A673 (cell line): ENCODE results near the gene PCDH18. TPM values are rescaled to one million over a fixed set of nuclear protein-coding genes. Genes with fewer than 3 reads are reported as not detected.

Experiments
- BruUV-seq: library from RNA; stranded (reverse); fragments of 400-500 nt; replicated peaks from 2 replicates; lab custom pipeline; 2021; lab: Mats Ljungman, UMichigan
- CTCF ChIA-PET: fragments of 300-600 bp; sonication (Branson Sonifier 250); formaldehyde crosslinking; loops from one replicate; lab custom pipeline; 2022; ENCODE audit warnings: antibody characterized with exemption; lab: Charles Lee
- POLR2A ChIA-PET: fragments of 300-600 bp; sonication (Branson Sonifier 250); formaldehyde crosslinking; loops from one replicate; lab custom pipeline; 2022; ENCODE audit warnings: antibody characterized with exemption; ENCODE audit not compliant: low non-redundant PET; lab: Charles Lee
- DNase-seq: peaks from one replicate; pipeline ENCODE4 v3.0.0-alpha.2; 2015; ENCODE audit warnings: low spot score
- H3K27ac ChIP-seq: fragments of 200-600 bp; sonication (generic); 2 replicates; pipeline ENCODE4 v1.5.1; 2016; ENCODE audit warnings: mixed run types, low read depth, mild to moderate bottlenecking, mixed read lengths, antibody characterized with exemption, low read length; ENCODE audit not compliant: poor library complexity, severe bottlenecking
- H3K27me3 ChIP-seq: fragments of 200-600 bp; sonication (generic); replicated peaks from 2 replicates; pipeline ENCODE4 v1.6.1; 2017; ENCODE audit warnings: mixed run types, low read depth, mild to moderate bottlenecking, mixed read lengths, antibody characterized with exemption, low read length; ENCODE audit not compliant: insufficient read depth, poor library complexity
- H3K36me3 ChIP-seq: fragments of 200-600 bp; sonication (generic); 2 replicates; pipeline ENCODE4 v1.6.1; 2016; ENCODE audit warnings: mixed run types, mild to moderate bottlenecking, mixed read lengths, antibody characterized with exemption, low read length; ENCODE audit not compliant: insufficient read depth, poor library complexity, severe bottlenecking
- H3K4me1 ChIP-seq: fragments of 200-600 bp; sonication (generic); 2 replicates; pipeline ENCODE4 v1.6.1; 2017; ENCODE audit warnings: mixed run types, mild to moderate bottlenecking, mixed read lengths, antibody characterized with exemption, low read length; ENCODE audit not compliant: insufficient read depth, poor library complexity, severe bottlenecking
- H3K4me3 ChIP-seq: fragments of 200-600 bp; sonication (generic); 2 replicates; pipeline ENCODE4 v1.5.1; 2016; ENCODE audit warnings: low read depth, mixed run types, mild to moderate bottlenecking, mixed read lengths, low read length; ENCODE audit not compliant: poor library complexity, severe bottlenecking
- H3K9me3 ChIP-seq: fragments of 200-600 bp; sonication (generic); 2 replicates; pipeline ENCODE4 v1.6.1; 2016; ENCODE audit warnings: mixed run types, low read depth, mild to moderate bottlenecking, mixed read lengths, antibody characterized with exemption, low read length; ENCODE audit not compliant: poor library complexity, severe bottlenecking
- EZH2 ChIP-seq: fragments of 200-600 bp; sonication (generic); IDR thresholded peaks from 2 replicates; pipeline ENCODE4 v1.6.1; 2017; ENCODE audit warnings: borderline replicate concordance, low read depth, mild to moderate bottlenecking, mixed read lengths, antibody characterized with exemption, low read length; ENCODE audit not compliant: poor library complexity, severe bottlenecking
- intact Hi-C: fragments of 100-400 bp; cut with micrococcal nuclease; formaldehyde crosslinking; loops from one replicate; pipeline ENCODE4 v1.10.0; 2022; ENCODE audit not compliant: unreplicated experiment
- total RNA-seq: library from RNA; stranded (reverse); gene quantifications from 2 replicates; pipeline ENCODE4 v1.2.3, GENCODE V29; 2021
- TF ChIP-seq, protein P1 (sequence below): fragments of 300-800, 200-600 bp; sonication (generic); conservative IDR thresholded peaks from 2 replicates; pipeline ENCODE4 v1.5.1; 2017; ENCODE audit warnings: low read depth, mild to moderate bottlenecking, antibody characterized with exemption, low read length, moderate library complexity, mixed read lengths

Gene PCDH18
- total RNA-seq, 1 experiment from 2014 or later: 7.8 TPM

DNA sequence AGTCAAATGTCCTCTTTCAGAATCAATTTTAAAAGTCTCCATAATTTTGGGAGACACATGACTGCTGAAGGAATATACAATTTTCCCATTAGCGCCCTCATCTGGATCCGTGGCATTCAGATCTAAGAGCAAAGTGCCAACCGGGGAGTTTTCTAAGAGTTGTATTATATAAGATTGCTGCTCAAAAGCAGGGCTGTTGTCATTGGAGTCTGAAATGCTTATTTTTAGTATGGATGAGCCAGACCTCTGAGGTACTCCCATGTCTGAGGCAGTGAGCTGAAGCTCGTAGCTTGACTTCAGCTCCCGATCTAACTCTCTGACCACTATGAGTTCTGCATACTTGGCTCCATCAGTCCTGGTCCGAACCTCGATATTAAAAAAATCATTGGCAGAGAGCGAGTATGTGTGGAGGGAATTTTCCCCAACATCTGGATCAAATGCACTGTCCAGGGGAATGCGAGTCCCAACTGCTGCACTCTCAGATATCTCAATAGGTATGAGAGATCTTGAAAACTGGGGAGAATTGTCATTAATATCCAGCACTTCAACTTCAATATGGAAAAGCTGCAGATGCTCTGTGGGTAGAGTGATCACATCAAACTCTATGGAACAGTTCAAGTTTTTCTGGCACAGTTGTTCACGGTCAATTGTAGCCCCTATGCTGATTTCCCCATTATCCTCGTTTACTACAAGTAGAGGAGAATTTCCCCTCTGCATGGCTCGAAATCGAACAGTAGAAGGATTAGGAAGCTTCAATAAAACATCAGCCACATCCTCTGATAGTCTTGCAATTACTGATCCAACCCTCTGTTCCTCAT, 917 bp downstream of the PCDH18 start:
- ChIA-PET POLR2A (no interaction called here), CTCF (interaction anchor here (1.6 kb wide), 1 partner anchor 407 kb away, joined by 8 read pairs; no protein-coding TSS in a partner anchor)
- BruUV-seq: no TSS peak
- no peaks in the 10 kb centered on the region for H3K9me3 ChIP-seq
- DNase-seq: peak; percentile 58
- intact Hi-C loops: loop anchor here (5.0 kb wide), 3 partner anchors 131 to 404 kb away; no protein-coding TSS in a partner anchor
- no peak for TF ChIP-seq EZH2
- TF ChIP-seq, protein P1, sequence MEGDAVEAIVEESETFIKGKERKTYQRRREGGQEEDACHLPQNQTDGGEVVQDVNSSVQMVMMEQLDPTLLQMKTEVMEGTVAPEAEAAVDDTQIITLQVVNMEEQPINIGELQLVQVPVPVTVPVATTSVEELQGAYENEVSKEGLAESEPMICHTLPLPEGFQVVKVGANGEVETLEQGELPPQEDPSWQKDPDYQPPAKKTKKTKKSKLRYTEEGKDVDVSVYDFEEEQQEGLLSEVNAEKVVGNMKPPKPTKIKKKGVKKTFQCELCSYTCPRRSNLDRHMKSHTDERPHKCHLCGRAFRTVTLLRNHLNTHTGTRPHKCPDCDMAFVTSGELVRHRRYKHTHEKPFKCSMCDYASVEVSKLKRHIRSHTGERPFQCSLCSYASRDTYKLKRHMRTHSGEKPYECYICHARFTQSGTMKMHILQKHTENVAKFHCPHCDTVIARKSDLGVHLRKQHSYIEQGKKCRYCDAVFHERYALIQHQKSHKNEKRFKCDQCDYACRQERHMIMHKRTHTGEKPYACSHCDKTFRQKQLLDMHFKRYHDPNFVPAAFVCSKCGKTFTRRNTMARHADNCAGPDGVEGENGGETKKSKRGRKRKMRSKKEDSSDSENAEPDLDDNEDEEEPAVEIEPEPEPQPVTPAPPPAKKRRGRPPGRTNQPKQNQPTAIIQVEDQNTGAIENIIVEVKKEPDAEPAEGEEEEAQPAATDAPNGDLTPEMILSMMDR: peak; percentile 66
- H3K27ac ChIP-seq: peak overlapping the region; percentile 60
- H3K4me1 ChIP-seq: peaks cover 22% of the 10 kb centered on the region
- H3K27me3 ChIP-seq: no peaks in the 10 kb centered on the region
- peak overlapping the region; percentile 62 for H3K4me3 ChIP-seq
- H3K36me3 ChIP-seq: no peaks in the 10 kb centered on the region

DNA sequence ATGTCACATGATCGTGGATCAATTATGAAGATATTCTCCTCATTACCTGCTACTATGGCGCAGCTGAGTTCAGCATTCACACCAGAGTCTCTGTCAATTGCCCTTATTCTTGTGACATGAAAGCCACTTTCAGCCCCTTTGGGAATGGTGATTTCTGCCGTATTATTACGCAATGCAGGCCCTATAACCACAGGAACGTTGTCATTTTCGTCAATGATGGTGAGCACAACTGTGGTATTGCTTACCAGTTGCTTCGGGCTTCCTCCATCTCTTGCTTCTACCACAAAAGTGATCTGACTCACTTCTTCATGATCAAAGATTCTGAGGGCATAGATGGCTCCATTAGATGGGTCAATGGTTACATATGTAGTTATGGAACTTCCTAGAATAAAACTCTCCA, 2.1 kb downstream of the PCDH18 start:
- no peak for TF ChIP-seq EZH2
- TF ChIP-seq, protein P1: no peak
- Histone ChIP-seq H3K27me3 (no peaks in the 10 kb centered on the region), H3K4me3 (no peak overlapping the region), H3K4me1 (peaks cover 22% of the 10 kb centered on the region), H3K27ac (no peak overlapping the region), H3K9me3 (no peaks in the 10 kb centered on the region), H3K36me3 (no peaks in the 10 kb centered on the region)
- intact Hi-C loops: loop anchor here (5.0 kb wide), 3 partner anchors 132 to 403 kb away; no protein-coding TSS in a partner anchor
- ChIA-PET CTCF (no interaction called here), POLR2A (no interaction called here)
- no TSS peak for BruUV-seq
- DNase-seq: no peak

DNA sequence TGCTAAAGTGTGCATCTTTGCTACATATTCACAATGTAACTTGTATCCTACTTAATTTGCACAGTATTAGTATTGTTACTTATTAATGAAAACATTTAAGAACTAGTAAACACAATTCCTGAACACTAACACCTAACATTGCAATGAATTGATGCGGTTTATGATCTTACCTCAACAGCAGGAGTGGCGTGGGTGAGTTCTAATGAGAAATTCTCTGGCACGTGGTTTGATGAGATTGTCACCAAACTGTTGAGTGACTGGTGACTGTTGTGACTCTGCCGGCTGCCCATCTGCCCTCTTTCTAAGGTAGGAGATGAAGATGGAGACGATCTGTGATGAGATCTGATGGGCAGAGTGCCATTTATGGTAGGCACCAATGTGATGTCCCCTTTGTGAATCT, 2.9 kb downstream of the PCDH18 start:
- DNase-seq: no peak
- POLR2A ChIA-PET: no interaction called here
- H3K27ac ChIP-seq: no peak overlapping the region
- CTCF ChIA-PET: no interaction called here
- H3K9me3 ChIP-seq: no peaks in the 10 kb centered on the region
- H3K27me3 ChIP-seq: no peaks in the 10 kb centered on the region
- peaks cover 22% of the 10 kb centered on the region for H3K4me1 ChIP-seq
- no peaks in the 10 kb centered on the region for H3K36me3 ChIP-seq
- intact Hi-C loops: no loop called here
- H3K4me3 ChIP-seq: peak overlapping the region; percentile 9
- BruUV-seq: no TSS peak
- TF ChIP-seq, protein P1: no peak
- TF ChIP-seq EZH2: no peak
